ENCODE data around the gene GATA5. TPM values are rescaled to one million over a fixed set of nuclear protein-coding genes. Genes with fewer than 3 reads are reported as not detected.

GATA5 gene
- total RNA-seq, 1 experiment from 2014 or later = 0.96 TPM

GRCh38 chr20:62516338-62516737 is 40.5 kb upstream of the GATA5 start:
- TF ChIP-seq CTCF (conservative IDR thresholded peaks at IDR 0.05) (peak; percentile 78), EZH2 (IDR thresholded peaks at IDR 0.05; ENCODE audit: low read depth) (no peak)
- Histone ChIP-seq H3K36me3 (ENCODE audit: low read depth) (no peaks in the 10 kb centered on the region), H4K20me1 (ENCODE audit: insufficient read depth) (no peaks in the 10 kb centered on the region), H2AFZ (no peak overlapping the region), H3K9me2 (ENCODE audit: insufficient read depth) (no peaks in the 10 kb centered on the region), H3K9me3 (ENCODE audit: insufficient read depth, low read depth) (no peaks in the 10 kb centered on the region), H3K79me2 (ENCODE audit: low read depth) (no peaks in the 10 kb centered on the region), H3K27me3 (ENCODE audit: insufficient read depth, low read depth) (peaks cover 68% of the 10 kb centered on the region), H3K4me1 (replicated peaks; ENCODE audit: insufficient read depth) (no peaks in the 10 kb centered on the region), H3K4me3 (no peak overlapping the region), H3K4me2 (no peak overlapping the region), H3K27ac (no peak overlapping the region), H3F3A (ENCODE audit: insufficient read depth, low read depth) (no peaks in the 10 kb centered on the region)
- no TSS peak for BruUV-seq (replicated peaks)
- peak; percentile 44 to 71 for DNase-seq
- ChIA-PET CTCF (interaction anchor here (0.6 to 1.2 kb wide), 2 partner anchors 27 to 100 kb away, joined by 3 to 4 read pairs; no protein-coding TSS in a partner anchor), POLR2A (ENCODE audit: unreplicated experiment) (no interaction called here)
- intact Hi-C loops (cut with micrococcal nuclease; ENCODE audit: unreplicated experiment) = loop anchor here (1.0 to 5.0 kb wide), 4 partner anchors 86 to 276 kb away; no protein-coding TSS in a partner anchor

- Histone ChIP-seq H2AFZ (no peak overlapping the region), H3K36me3 (ENCODE audit: low read depth) (no peaks in the 10 kb centered on the region), H3K4me1 (replicated peaks; ENCODE audit: insufficient read depth) (no peaks in the 10 kb centered on the region), H3F3A (ENCODE audit: insufficient read depth, low read depth) (no peaks in the 10 kb centered on the region), H3K27ac (no peak overlapping the region), H3K9me2 (ENCODE audit: insufficient read depth) (no peaks in the 10 kb centered on the region), H3K4me3 (no peak overlapping the region), H3K9me3 (ENCODE audit: insufficient read depth, low read depth) (no peaks in the 10 kb centered on the region), H4K20me1 (ENCODE audit: insufficient read depth) (no peaks in the 10 kb centered on the region), H3K4me2 (no peak overlapping the region), H3K27me3 (ENCODE audit: insufficient read depth, low read depth) (peaks cover 63% of the 10 kb centered on the region), H3K79me2 (ENCODE audit: low read depth) (no peaks in the 10 kb centered on the region)
- DNase-seq = no peak
- BruUV-seq (replicated peaks) = no TSS peak
- CTCF ChIA-PET = interaction anchor here (0.6 to 1.2 kb wide), 3 partner anchors 28 to 108 kb away, joined by 3 to 4 read pairs (median 3); no protein-coding TSS in a partner anchor
- POLR2A ChIA-PET (ENCODE audit: unreplicated experiment) = no interaction called here
- TF ChIP-seq CTCF (conservative IDR thresholded peaks at IDR 0.05) (no peak), EZH2 (IDR thresholded peaks at IDR 0.05; ENCODE audit: low read depth) (no peak)
- intact Hi-C loops (cut with micrococcal nuclease; ENCODE audit: unreplicated experiment) = loop anchor here (1.0 to 5.0 kb wide), 4 partner anchors 86 to 276 kb away; no protein-coding TSS in a partner anchor
Observed at GRCh38 chr20:62515826-62516225, 40.0 kb upstream of the GATA5 start.

- POLR2A ChIA-PET (ENCODE audit: unreplicated experiment) = no interaction called here
- Histone ChIP-seq H3K4me1 (replicated peaks; ENCODE audit: insufficient read depth) (no peaks in the 10 kb centered on the region), H3K4me2 (no peak overlapping the region), H3K36me3 (ENCODE audit: low read depth) (no peaks in the 10 kb centered on the region), H3K9me2 (ENCODE audit: insufficient read depth) (no peaks in the 10 kb centered on the region), H3K79me2 (ENCODE audit: low read depth) (no peaks in the 10 kb centered on the region), H3K4me3 (no peak overlapping the region), H3F3A (ENCODE audit: insufficient read depth, low read depth) (no peaks in the 10 kb centered on the region), H3K9me3 (ENCODE audit: insufficient read depth, low read depth) (no peaks in the 10 kb centered on the region), H2AFZ (no peak overlapping the region), H4K20me1 (ENCODE audit: insufficient read depth) (no peaks in the 10 kb centered on the region), H3K27ac (no peak overlapping the region), H3K27me3 (ENCODE audit: insufficient read depth, low read depth) (peaks cover 58% of the 10 kb centered on the region)
- intact Hi-C loops (cut with micrococcal nuclease; ENCODE audit: unreplicated experiment) = loop anchor here (5.0 kb wide), 3 partner anchors 87 to 277 kb away; no protein-coding TSS in a partner anchor
- TF ChIP-seq CTCF (conservative IDR thresholded peaks at IDR 0.05) (no peak), EZH2 (IDR thresholded peaks at IDR 0.05; ENCODE audit: low read depth) (no peak)
- no peak for DNase-seq
- BruUV-seq (replicated peaks) = no TSS peak
- CTCF ChIA-PET = interaction anchor here (0.7 to 1.2 kb wide), 2 partner anchors 101 to 108 kb away, joined by 3 to 4 read pairs; no protein-coding TSS in a partner anchor
Observed at GRCh38 chr20:62515280-62515679, 39.5 kb upstream of the GATA5 start.

Measured in PC-9 (cell line).